Heart left ventricle (tissue), 16 donors: ENCODE data around the gene CDC42EP5. TPM values are rescaled to one million over a fixed set of nuclear protein-coding genes. Genes with fewer than 3 reads are reported as not detected.

Source experiments
- ATAC-seq, 4 donors: fragments of 200-7000 bp; cut with Tn5 transposase; one replicate each; pipeline ENCODE4 v1.9.1; 2020 to 2022; ENCODE audit warnings: moderate library complexity in 4 of 4, mild to moderate bottlenecking in 3 of 4, moderate number of reproducible peaks in 1 of 4
- DNase-seq, 5 donors: peaks; one replicate each; pipeline ENCODE4 v3.0.0-alpha.2; 2020
- H3K27ac ChIP-seq, 12 donors: fragments of 200-600 bp; sonication (generic) in 4 of 12; one replicate each; pipeline versions ENCODE4 v1.5.0 to v1.8.0; 2016 to 2022; ENCODE audit warnings: mild to moderate bottlenecking in 2 of 12
- H3K27me3 ChIP-seq, 9 donors: fragments of 200-600 bp; sonication (generic) in 2 of 9; one replicate each; pipeline versions ENCODE4 v1.5.1 to v1.8.0; 2016 to 2022; ENCODE audit warnings: mild to moderate bottlenecking in 3 of 9
- H3K36me3 ChIP-seq, 9 donors: fragments of 200-600 bp; sonication (generic) in 2 of 9; one replicate each; pipeline versions ENCODE4 v1.5.0 to v1.8.0; 2018 to 2022; ENCODE audit warnings: mild to moderate bottlenecking in 2 of 9
- H3K4me1 ChIP-seq, 12 donors: fragments of 200-600 bp; sonication (generic) in 4 of 12; one replicate each; pipeline versions ENCODE4 v1.5.0 to v1.8.0; 2016 to 2022; ENCODE audit warnings: mild to moderate bottlenecking in 3 of 12
- H3K4me3 ChIP-seq, 12 donors: fragments of 200-600 bp; sonication (generic) in 4 of 12; one replicate each; pipeline versions ENCODE4 v1.5.0 to v1.8.0; 2017 to 2022; ENCODE audit warnings: mild to moderate bottlenecking in 9 of 12, moderate library complexity in 4 of 12
- H3K9me3 ChIP-seq, 12 donors: fragments of 200-600 bp; sonication (generic) in 4 of 12; one replicate each; pipeline versions ENCODE4 v1.5.0 to v1.8.0; 2016 to 2022; ENCODE audit warnings: mild to moderate bottlenecking in 1 of 12
- POLR2A ChIP-seq, 2 donors: fragments of 450-650 bp; IDR thresholded peaks; one replicate each; pipeline ENCODE4 v1.6.1; 2017; ENCODE audit warnings: antibody characterized with exemption in 2 of 2, mild to moderate bottlenecking in 2 of 2, moderate library complexity in 2 of 2
- WGBS, 4 donors: extraction: QIAGEN DNeasy Blood & Tissue Kit in 2 of 4; methylation state at CpG; one replicate each; pipeline versions ENCODE4 v1.1.5 to v1.1.7; 2013 to 2018; 5-methylcytosine and 5-hydroxymethylcytosine counted together
- intact Hi-C, 10 donors: fragments of 100-400 bp; cut with DNase I; formaldehyde crosslinking; loops; one replicate each; pipeline versions ENCODE4 v1.11.1 to v1.14.2; 2022
- polyA plus RNA-seq, 2 donors: library from polyadenylated mRNA; stranded (reverse); fragments of 200-250 nt; gene quantifications; one replicate each; pipeline ENCODE4 v1.2.3, GENCODE V29; 2013
- total RNA-seq, 9 donors: library from RNA; depleted of rRNA in 2 of 9; stranded (reverse); fragments of >200 nt in 2 of 9; fragmentation: NEBNext Ultra II Directional in 3 of 9; extraction: Animal tissue kit (Norgen Biotek cat#: 25700) in 3 of 9; gene quantifications; one replicate each; pipeline versions ENCODE4 v1.1.0 to v1.2.4, GENCODE V29; 2016 to 2023
- TF ChIP-seq, protein P1 (sequence below), 12 donors: fragments of 200-600 bp; sonication (generic) in 4 of 12; IDR thresholded peaks; one replicate each; pipeline versions ENCODE4 v1.5.0 to v1.8.0; 2018 to 2022; ENCODE audit warnings: antibody characterized with exemption in 12 of 12, mild to moderate bottlenecking in 5 of 12
- donor health status: ischemic (EF 13 %, LVEDD 7.1; RV severe dilation, severe dysfunction).
- donor health status: healthy with polysubstance abuse.
- donor health status: DM: no; HTN: yes; CAD: no.
- donor health status: DM: no; HTN: no; CAD: no.
- donor health status: ischemic (EF 25% LVEDD 6.9; RV normal size, moderate dysfunction).
- donor health status: ischemic (EF 25% LVEDD 5.7; RV mildly dilated, moderate dysfunction).
- donor health status: healthy.
- donor health status: DM: yes; HTN: yes; CAD: no.
- donor health status: ischemic (EF 35%, LVEDD 5.7; RV mildly dilated, moderate dysfunction).
- donor health status: nonischemic (EF 11% LVEDD 7.7; RV severe dilation, severe dysfunction).
- donor health status: DM: yes; HTN: yes; CAD: no.
- donor health status: PGD.
- donor health status: ischemic (EF 29% LVEDD 5.4; RV normal size, mild dysfunction).
- donor health status: nonischemic (EF 23%, LVEDD 6.1; RV moderate dilation, normal function).

Gene CDC42EP5
- total and polyA plus RNA-seq, 11 donors, result 5.6 to 16.3 (median 9.7) TPM

DNA sequence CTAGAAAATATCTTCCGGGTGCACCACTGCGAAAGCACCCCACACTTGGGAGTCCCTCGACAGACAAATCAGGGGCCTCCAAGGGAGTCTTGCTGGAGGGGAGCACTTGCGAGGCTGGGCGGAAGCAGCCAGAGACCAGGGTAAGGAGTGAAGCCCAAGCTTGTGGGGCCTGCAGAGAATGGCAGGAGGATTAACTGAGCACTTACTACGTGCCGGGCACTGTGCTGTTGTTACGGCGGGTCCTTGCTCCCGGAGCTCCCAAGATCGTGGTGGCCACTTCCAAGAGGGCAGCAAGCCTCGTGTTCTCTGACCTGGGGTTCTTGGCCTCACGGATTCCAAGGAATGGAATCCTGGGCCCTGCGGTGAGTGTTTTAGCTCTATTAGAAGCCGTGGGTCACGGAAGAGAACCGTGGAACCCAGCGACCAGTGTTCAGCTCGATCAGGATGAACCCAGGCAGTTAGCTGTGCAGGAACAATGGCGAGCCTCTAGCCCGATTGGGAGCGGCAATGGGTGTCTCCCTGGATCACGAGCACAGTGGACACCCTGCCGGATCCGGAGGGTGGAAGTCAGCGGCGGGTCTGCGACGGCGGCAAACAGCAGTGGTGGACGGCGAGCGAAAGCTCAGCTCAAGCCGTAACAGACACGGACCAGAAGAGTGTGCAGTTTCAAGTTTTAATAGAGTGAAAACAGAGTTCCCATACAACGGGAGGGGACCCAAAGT, 48.3 kb downstream of the CDC42EP5 start:
- Histone ChIP-seq H3K4me1 (peaks cover 0 to 15% (median 5%) of the 10 kb centered on the region in 12 donors), H3K9me3 (no peaks in the 10 kb centered on the region), H3K4me3 (no peak overlapping the region), H3K27me3 (peaks cover 12 to 75% (median 26%) of the 10 kb centered on the region in 9 donors), H3K27ac (no peak overlapping the region), H3K36me3 (no peaks in the 10 kb centered on the region)
- intact Hi-C loops, result no loop called here
- no peak for TF ChIP-seq POLR2A (IDR thresholded peaks at IDR 0.05)
- TF ChIP-seq, protein P1, sequence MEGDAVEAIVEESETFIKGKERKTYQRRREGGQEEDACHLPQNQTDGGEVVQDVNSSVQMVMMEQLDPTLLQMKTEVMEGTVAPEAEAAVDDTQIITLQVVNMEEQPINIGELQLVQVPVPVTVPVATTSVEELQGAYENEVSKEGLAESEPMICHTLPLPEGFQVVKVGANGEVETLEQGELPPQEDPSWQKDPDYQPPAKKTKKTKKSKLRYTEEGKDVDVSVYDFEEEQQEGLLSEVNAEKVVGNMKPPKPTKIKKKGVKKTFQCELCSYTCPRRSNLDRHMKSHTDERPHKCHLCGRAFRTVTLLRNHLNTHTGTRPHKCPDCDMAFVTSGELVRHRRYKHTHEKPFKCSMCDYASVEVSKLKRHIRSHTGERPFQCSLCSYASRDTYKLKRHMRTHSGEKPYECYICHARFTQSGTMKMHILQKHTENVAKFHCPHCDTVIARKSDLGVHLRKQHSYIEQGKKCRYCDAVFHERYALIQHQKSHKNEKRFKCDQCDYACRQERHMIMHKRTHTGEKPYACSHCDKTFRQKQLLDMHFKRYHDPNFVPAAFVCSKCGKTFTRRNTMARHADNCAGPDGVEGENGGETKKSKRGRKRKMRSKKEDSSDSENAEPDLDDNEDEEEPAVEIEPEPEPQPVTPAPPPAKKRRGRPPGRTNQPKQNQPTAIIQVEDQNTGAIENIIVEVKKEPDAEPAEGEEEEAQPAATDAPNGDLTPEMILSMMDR (IDR thresholded peaks at IDR 0.05), result no peak
- 89 to 92% (median 90%) methylated on average over 35 to 36 of the region's 36 CpGs for WGBS, 4 donors
- DNase-seq (no peak), ATAC-seq (no peak)

DNA sequence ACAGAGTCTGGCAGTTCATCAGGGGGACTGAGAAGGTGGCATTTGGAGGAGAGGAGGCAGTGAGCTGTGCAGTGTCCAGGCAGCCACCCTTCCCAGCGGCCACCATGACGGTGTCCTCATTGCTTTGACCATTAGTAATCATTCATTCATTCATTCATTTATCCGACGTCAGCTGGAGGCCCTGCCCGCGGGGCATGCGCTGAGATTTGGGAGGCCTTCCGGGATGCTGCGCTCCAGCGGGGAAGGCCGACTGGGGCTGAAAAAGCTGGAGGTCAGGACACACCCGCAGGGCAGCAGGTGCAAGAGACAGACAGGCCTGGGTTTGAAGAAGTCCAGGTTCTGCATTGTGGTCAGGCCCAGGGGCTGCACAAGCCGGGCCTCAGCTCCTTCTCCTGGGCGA, 48.9 kb downstream of the CDC42EP5 start:
- no peaks in the 10 kb centered on the region for H3K36me3 ChIP-seq
- peaks cover 11 to 80% (median 31%) of the 10 kb centered on the region in 9 donors for H3K27me3 ChIP-seq
- ATAC-seq, result no peak
- H3K9me3 ChIP-seq, result no peaks in the 10 kb centered on the region
- H3K4me3 ChIP-seq, result no peak overlapping the region
- no peak for TF ChIP-seq POLR2A (IDR thresholded peaks at IDR 0.05)
- TF ChIP-seq, protein P1 (IDR thresholded peaks at IDR 0.05), result no peak
- H3K27ac ChIP-seq, result no peak overlapping the region
- no peak for DNase-seq
- intact Hi-C loops, result no loop called here
- WGBS, 4 donors, result 80 to 91% (median 89%) methylated on average over 13 to 14 of the region's 14 CpGs
- peaks cover 0 to 15% (median 5%) of the 10 kb centered on the region in 12 donors for H3K4me1 ChIP-seq

DNA sequence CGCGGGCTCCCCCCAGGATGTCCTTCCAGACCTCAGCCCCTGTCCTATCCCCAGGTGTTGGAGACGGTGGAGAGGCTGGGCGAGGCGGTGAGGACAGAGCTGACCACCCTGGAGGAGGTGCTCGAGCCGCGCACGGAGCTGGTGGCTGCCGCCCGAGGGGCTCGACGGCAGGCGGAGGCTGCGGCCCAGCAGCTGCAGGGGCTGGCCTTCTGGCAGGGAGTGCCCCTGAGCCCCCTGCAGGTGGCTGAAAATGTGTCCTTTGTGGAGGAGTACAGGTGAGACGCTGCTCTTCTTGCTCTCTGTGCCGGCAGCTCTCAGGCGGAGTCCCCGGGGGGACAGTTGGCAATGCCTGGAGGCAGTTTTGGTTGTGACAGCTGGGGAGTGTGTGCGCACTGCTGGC, 51.0 kb downstream of the CDC42EP5 start:
- no peaks in the 10 kb centered on the region for H3K9me3 ChIP-seq
- no peak for TF ChIP-seq POLR2A (IDR thresholded peaks at IDR 0.05)
- TF ChIP-seq, protein P1 (IDR thresholded peaks at IDR 0.05), result no peak
- no peak for ATAC-seq
- H3K36me3 ChIP-seq, result no peaks in the 10 kb centered on the region
- H3K27me3 ChIP-seq, result peaks cover 11 to 83% (median 36%) of the 10 kb centered on the region in 9 donors
- no peak for DNase-seq
- no peak overlapping the region for H3K27ac ChIP-seq
- no peak overlapping the region for H3K4me3 ChIP-seq
- intact Hi-C loops, result no loop called here
- WGBS, 4 donors, result 61 to 77% (median 64%) methylated on average over 13 to 20 of the region's 20 CpGs
- H3K4me1 ChIP-seq, result peaks cover 0 to 27% (median 11%) of the 10 kb centered on the region in 12 donors

DNA sequence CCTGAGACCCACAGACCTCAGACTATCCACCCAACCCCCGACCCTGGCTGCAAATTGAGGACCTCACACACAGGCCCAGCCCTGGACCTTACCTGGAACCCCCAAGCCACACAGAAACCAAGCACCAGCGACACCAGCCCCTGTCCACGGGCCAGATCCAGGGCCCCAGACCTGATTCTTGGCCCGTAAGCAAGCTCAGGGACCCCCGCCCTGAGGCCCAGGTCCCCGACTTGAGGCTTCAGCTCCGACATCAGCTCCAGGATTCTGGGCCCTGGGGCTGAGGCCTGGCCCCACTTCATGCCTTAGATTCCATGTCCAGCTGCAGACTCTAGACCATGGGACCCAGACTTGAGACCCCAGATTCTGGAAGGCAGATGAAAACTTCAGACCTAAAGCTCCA, 51.6 kb downstream of the CDC42EP5 start:
- intact Hi-C loops, result no loop called here
- Histone ChIP-seq H3K4me3 (no peak overlapping the region), H3K36me3 (no peaks in the 10 kb centered on the region), H3K27ac (peak overlapping the region in 8 of 12 donors; percentile 11 to 84 (median 60)), H3K9me3 (no peaks in the 10 kb centered on the region), H3K27me3 (peaks cover 15 to 85% (median 42%) of the 10 kb centered on the region in 9 donors), H3K4me1 (peaks cover 0 to 32% (median 11%) of the 10 kb centered on the region in 12 donors)
- DNase-seq, result no peak
- ATAC-seq, result no peak
- WGBS, 4 donors, result 75 to 80% (median 78%) methylated on average over 3 to 7 of the region's 7 CpGs
- TF ChIP-seq, protein P1 (IDR thresholded peaks at IDR 0.05), result no peak
- no peak for TF ChIP-seq POLR2A (IDR thresholded peaks at IDR 0.05)
